Vagina (tissue), 2 donors: ENCODE results near the gene DDT. TPM values are rescaled to one million over a fixed set of nuclear protein-coding genes. Genes with fewer than 3 reads are reported as not detected.
A peak's percentile ranks its signal among the peaks of the same experiment; 100 is the strongest.
"Not testable (repeated sequence)": the region's sequence is repeated elsewhere in the genome, so short reads cannot be mapped to it uniquely, and the experiment has no call there.

Experiments
- DNase-seq, 2 donors: peaks; one replicate each; pipeline ENCODE4 v3.0.0-alpha.2; 2017; ENCODE audit errors: extremely low spot score in 2 of 2
- H3K27ac ChIP-seq: fragments of 200-600 bp; sonication (generic); one replicate; pipeline ENCODE4 v1.5.1; 2019
- H3K27me3 ChIP-seq: fragments of 200-600 bp; sonication (generic); one replicate; pipeline ENCODE4 v1.5.1; 2019
- H3K36me3 ChIP-seq, 2 donors: fragments of 200-600 bp; sonication (generic); one replicate each; pipeline ENCODE4 v1.5.1; 2017 to 2019
- H3K4me1 ChIP-seq: fragments of 200-600 bp; sonication (generic); one replicate; pipeline ENCODE4 v1.5.1; 2019
- H3K4me3 ChIP-seq, 2 donors: fragments of 200-600 bp; sonication (generic); 1 replicate in 1 of 2; 2 replicates in 1 of 2; pipeline ENCODE4 v1.5.1; 2016 to 2019
- H3K9me3 ChIP-seq: fragments of 200-600 bp; sonication (generic); one replicate; pipeline ENCODE4 v1.5.1; 2019
- POLR2A ChIP-seq, 2 donors: fragments of 450-650 bp; IDR thresholded peaks; one replicate each; pipeline ENCODE4 v1.6.1; 2017; ENCODE audit warnings: antibody characterized with exemption in 2 of 2, mild to moderate bottlenecking in 2 of 2, moderate library complexity in 2 of 2
- POLR2AphosphoS5 ChIP-seq, 2 donors: sonication (generic); formaldehyde crosslinking; IDR thresholded peaks; one replicate each; pipeline ENCODE4 v1.9.0; 2017; ENCODE audit warnings: antibody characterized with exemption in 2 of 2, mild to moderate bottlenecking in 2 of 2, low read depth in 1 of 2; ENCODE audit not compliant: insufficient read depth in 1 of 2
- intact Hi-C: fragments of 100-400 bp; cut with DNase I; formaldehyde crosslinking; loops from one replicate; pipeline ENCODE4 v1.15.1; 2023
- total RNA-seq: library from RNA; depleted of rRNA; stranded (reverse); fragments of >200 nt; gene quantifications from one replicate; pipeline ENCODE4 v1.2.3, GENCODE V29; 2016
- TF ChIP-seq, protein P1 (sequence below), 3 experiments: fragments of 450-650 bp in 2 of 3; fragments of 200-600 bp in 1 of 3; sonication (generic) in 1 of 3; IDR thresholded peaks; one replicate each; pipeline ENCODE4 v1.5.1; 2017 to 2019; ENCODE audit warnings: antibody characterized with exemption in 3 of 3, mild to moderate bottlenecking in 2 of 3, moderate library complexity in 2 of 3

Gene DDT
- 167 TPM for total RNA-seq

DNA sequence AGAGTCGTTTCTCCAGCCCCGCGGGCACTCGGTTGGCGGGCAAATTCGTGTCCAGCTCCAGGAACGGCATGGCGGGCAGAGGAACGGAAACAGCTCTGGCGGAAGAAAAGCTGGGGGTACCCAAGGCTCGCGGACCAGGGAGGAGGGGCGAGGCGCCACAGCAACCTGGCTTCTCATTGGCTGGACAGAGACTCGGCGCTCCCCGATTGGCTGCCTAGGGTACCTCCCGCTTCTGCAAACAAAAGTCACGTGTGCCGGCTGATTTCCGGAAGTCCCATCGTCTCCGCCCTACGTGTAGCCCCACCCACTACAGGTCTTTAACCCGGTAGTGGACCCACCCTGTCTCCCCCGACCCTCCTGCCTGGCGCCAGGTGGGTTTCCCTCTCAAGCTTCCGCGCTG, at the start of gene DDT:
TSS of gene DDT (minus strand) at position 97 of the 400 bp plus-strand sequence. CDS start at position 70, 27 bp downstream.
- H3K4me3 ChIP-seq, H3K27ac ChIP-seq, H3K9me3 ChIP-seq, H3K27me3 ChIP-seq, H3K4me1 ChIP-seq, DNase-seq: not testable (repeated sequence)
- H3K36me3 ChIP-seq: peaks cover 0 to 21% of the 10 kb centered on the region in 2 donors
- intact Hi-C loops: loop anchor here (5.0 kb wide), 1 partner anchor 47 kb away; no protein-coding TSS in a partner anchor

DNA sequence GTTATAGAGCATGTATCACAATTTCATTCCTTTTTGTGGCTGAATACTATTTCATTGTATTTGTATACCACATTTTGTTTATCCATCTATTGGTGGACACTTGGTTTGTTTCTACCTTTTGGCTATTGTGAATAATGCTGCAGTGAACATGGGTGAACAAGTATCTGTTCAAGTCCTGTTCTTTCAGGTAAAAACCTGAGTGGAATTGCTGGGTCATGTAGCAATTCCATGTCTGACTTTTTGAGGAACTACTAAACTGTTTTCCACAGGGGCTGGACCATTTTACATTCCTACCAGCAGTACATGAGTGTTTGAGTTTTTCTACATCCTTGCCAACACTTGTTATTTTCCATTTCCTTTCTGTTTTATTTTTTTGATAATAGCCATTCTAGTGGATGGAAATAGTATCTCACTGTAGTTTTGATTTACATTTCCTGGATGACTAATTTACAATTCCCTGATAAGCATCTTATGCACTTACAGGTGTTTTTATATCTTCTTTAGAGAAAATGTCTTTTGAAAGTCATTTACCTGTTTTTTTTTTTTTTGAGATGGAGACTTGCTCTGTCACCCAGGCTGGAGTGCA, 49.1 kb upstream of the DDT start:
- intact Hi-C loops: no loop called here
- Histone ChIP-seq H3K27me3 (no peaks in the 10 kb centered on the region), H3K27ac (no peak overlapping the region), H3K36me3 (no peaks in the 10 kb centered on the region), H3K4me1 (peaks cover 4% of the 10 kb centered on the region), H3K4me3 (no peak overlapping the region), H3K9me3 (no peaks in the 10 kb centered on the region)
- no peak for TF ChIP-seq POLR2AphosphoS5 (IDR thresholded peaks at IDR 0.05; ENCODE audit: insufficient read depth in 1 of 2, low read depth in 1 of 2)
- TF ChIP-seq, protein P1, sequence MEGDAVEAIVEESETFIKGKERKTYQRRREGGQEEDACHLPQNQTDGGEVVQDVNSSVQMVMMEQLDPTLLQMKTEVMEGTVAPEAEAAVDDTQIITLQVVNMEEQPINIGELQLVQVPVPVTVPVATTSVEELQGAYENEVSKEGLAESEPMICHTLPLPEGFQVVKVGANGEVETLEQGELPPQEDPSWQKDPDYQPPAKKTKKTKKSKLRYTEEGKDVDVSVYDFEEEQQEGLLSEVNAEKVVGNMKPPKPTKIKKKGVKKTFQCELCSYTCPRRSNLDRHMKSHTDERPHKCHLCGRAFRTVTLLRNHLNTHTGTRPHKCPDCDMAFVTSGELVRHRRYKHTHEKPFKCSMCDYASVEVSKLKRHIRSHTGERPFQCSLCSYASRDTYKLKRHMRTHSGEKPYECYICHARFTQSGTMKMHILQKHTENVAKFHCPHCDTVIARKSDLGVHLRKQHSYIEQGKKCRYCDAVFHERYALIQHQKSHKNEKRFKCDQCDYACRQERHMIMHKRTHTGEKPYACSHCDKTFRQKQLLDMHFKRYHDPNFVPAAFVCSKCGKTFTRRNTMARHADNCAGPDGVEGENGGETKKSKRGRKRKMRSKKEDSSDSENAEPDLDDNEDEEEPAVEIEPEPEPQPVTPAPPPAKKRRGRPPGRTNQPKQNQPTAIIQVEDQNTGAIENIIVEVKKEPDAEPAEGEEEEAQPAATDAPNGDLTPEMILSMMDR (IDR thresholded peaks at IDR 0.05): no peak
- TF ChIP-seq POLR2A (IDR thresholded peaks at IDR 0.05): no peak
- DNase-seq: no peak

- TF ChIP-seq POLR2AphosphoS5 (IDR thresholded peaks at IDR 0.05; ENCODE audit: insufficient read depth in 1 of 2, low read depth in 1 of 2) (no peak), POLR2A (IDR thresholded peaks at IDR 0.05) (no peak)
- TF ChIP-seq, protein P1 (IDR thresholded peaks at IDR 0.05): no peak
Observed at GRCh38 chr22:24021304-24021703, 47.1 kb upstream of the DDT start.

DNA sequence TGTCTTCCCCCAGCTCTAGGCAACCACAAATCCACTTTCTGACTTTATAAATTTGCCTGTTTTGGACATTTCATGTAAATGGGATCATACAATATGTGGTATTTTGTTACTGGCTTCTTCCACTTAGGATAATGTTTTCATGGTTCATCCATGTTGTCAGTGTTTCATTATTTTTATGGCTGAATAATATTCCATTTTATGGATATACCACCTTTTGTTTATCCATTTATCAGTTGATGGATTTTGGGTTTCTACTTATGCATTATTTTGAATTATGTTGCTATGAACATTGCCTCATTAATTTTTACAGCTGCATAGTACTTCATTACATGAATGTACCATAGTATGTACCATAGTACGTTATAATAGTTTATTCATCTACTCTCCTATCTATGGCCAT, 41.9 kb upstream of the DDT start:
- Histone ChIP-seq H3K9me3 (no peaks in the 10 kb centered on the region), H3K4me1 (peaks cover 15% of the 10 kb centered on the region), H3K4me3 (no peak overlapping the region), H3K27me3 (no peaks in the 10 kb centered on the region), H3K36me3 (peaks cover 0 to 6% of the 10 kb centered on the region in 2 donors), H3K27ac (no peak overlapping the region)
- TF ChIP-seq POLR2AphosphoS5 (IDR thresholded peaks at IDR 0.05; ENCODE audit: insufficient read depth in 1 of 2, low read depth in 1 of 2): no peak
- TF ChIP-seq, protein P1 (IDR thresholded peaks at IDR 0.05): no peak
- TF ChIP-seq POLR2A (IDR thresholded peaks at IDR 0.05): no peak
- intact Hi-C loops: no loop called here
- no peak for DNase-seq

More at GRCh38 chr22:24021304-24021703, 47.1 kb upstream of the DDT start:
- no peaks in the 10 kb centered on the region for H3K9me3 ChIP-seq
- intact Hi-C loops: no loop called here
- peak in 1 of 2 donors; percentile 27 for DNase-seq
- no peaks in the 10 kb centered on the region for H3K4me1 ChIP-seq
- no peaks in the 10 kb centered on the region for H3K27me3 ChIP-seq
- H3K4me3 ChIP-seq: no peak overlapping the region
- no peak overlapping the region for H3K27ac ChIP-seq
- H3K36me3 ChIP-seq: peaks cover 0 to 6% of the 10 kb centered on the region in 2 donors

GRCh38 chr22:24011735-24012068, 37.5 kb upstream of the DDT start:
- peak overlapping the region; percentile 55 for H3K27ac ChIP-seq
- intact Hi-C loops: no loop called here
- no peaks in the 10 kb centered on the region for H3K9me3 ChIP-seq
- H3K27me3 ChIP-seq: no peaks in the 10 kb centered on the region
- peak overlapping the region; percentile 82 to 96 for H3K4me3 ChIP-seq
- TF ChIP-seq POLR2AphosphoS5 (IDR thresholded peaks at IDR 0.05; ENCODE audit: insufficient read depth in 1 of 2, low read depth in 1 of 2): no peak
- TF ChIP-seq, protein P1 (IDR thresholded peaks at IDR 0.05): no peak
- TF ChIP-seq POLR2A (IDR thresholded peaks at IDR 0.05): no peak
- DNase-seq: no peak
- H3K4me1 ChIP-seq: peaks cover 15% of the 10 kb centered on the region
- H3K36me3 ChIP-seq: no peaks in the 10 kb centered on the region
